HCT116 (cell line): ENCODE results near the gene PNKP.

Source experiments
- EZH2 ChIP-seq: fragments of 200-600 bp; sonication (generic); IDR thresholded peaks from 2 replicates; pipeline ENCODE4 v1.6.1; 2017; ENCODE audit warnings: antibody characterized with exemption, mixed run types
- EZH2phosphoT487 ChIP-seq: fragments of 200-600 bp; IDR thresholded peaks from 2 replicates; pipeline ENCODE4 v1.6.1; 2018; ENCODE audit warnings: antibody characterized with exemption, borderline replicate concordance
- POLR2A ChIP-seq: IDR thresholded peaks from 2 replicates; pipeline ENCODE4 v1.7.0; 2011; ENCODE audit warnings: borderline replicate concordance; ENCODE audit not compliant: insufficient read depth, insufficient read length; ENCODE audit errors: extremely low read depth
- TF ChIP-seq, protein P1 (sequence below), 3 experiments: fragments of 200-600 bp in 1 of 3; sonication (generic) in 1 of 3; IDR thresholded peaks in 2 of 3; conservative IDR thresholded peaks in 1 of 3; 2 replicates each; pipeline ENCODE4 v1.5.1; 2012 to 2017; ENCODE audit warnings: low read depth in 2 of 3, low read length in 2 of 3, antibody characterized with exemption in 1 of 3, borderline replicate concordance in 1 of 3, control low read depth in 1 of 3, mild to moderate bottlenecking in 1 of 3, mixed read lengths in 1 of 3, mixed run types in 1 of 3, moderate library complexity in 1 of 3; ENCODE audit not compliant: insufficient read depth in 1 of 3
- TF ChIP-seq, protein P2 (sequence below): IDR thresholded peaks from 2 replicates; pipeline ENCODE4 v1.6.1; 2012

DNA sequence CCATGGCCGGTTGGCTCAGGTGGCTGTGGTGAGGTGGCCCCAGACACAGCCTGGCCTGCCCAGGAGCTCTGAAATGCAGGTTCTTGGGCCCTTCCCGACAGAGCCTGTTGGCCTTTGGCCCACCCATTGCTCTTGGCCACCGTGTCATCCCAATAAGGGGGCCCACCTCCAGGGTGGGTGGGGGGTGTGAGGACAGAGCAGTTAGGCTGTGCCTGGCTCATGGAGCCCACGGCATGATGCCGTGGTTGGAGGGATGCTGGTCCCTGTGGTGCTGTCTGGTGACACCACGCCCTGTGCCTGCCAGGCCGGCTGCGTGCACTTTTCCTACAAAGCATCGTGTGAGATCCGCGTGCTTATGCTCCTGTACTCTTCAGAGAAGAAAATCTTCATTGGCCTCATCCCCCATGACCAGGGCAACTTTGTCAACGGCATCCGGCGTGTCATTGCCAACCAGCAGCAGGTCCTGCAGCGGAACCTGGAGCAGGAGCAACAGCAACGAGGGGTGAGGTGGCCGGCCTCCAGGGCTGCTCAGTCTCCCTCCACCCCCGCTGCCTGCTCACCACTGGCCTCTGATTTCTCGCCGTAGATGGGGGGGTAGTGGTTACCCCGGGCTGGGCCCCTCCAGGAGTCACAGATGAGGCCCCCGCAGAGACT, 7.6 kb downstream of the PNKP start:
- TF ChIP-seq, protein P1, sequence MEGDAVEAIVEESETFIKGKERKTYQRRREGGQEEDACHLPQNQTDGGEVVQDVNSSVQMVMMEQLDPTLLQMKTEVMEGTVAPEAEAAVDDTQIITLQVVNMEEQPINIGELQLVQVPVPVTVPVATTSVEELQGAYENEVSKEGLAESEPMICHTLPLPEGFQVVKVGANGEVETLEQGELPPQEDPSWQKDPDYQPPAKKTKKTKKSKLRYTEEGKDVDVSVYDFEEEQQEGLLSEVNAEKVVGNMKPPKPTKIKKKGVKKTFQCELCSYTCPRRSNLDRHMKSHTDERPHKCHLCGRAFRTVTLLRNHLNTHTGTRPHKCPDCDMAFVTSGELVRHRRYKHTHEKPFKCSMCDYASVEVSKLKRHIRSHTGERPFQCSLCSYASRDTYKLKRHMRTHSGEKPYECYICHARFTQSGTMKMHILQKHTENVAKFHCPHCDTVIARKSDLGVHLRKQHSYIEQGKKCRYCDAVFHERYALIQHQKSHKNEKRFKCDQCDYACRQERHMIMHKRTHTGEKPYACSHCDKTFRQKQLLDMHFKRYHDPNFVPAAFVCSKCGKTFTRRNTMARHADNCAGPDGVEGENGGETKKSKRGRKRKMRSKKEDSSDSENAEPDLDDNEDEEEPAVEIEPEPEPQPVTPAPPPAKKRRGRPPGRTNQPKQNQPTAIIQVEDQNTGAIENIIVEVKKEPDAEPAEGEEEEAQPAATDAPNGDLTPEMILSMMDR (IDR thresholded peaks at IDR 0.05 in 2 of 3, conservative IDR thresholded peaks at IDR 0.05 in 1 of 3; ENCODE audit: borderline replicate concordance in 1 of 3, insufficient read depth in 1 of 3, low read depth in 2 of 3, low read length in 2 of 3) = no peak
- TF ChIP-seq EZH2phosphoT487 = no peak
- TF ChIP-seq EZH2 = no peak
- TF ChIP-seq POLR2A = no peak
- TF ChIP-seq, protein P2, sequence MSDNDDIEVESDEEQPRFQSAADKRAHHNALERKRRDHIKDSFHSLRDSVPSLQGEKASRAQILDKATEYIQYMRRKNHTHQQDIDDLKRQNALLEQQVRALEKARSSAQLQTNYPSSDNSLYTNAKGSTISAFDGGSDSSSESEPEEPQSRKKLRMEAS = no peak
